ENCODE results near the gene RIPOR2.
A peak's percentile ranks its signal among the peaks of the same experiment; 100 is the strongest.

The RIPOR2 gene

GRCh38 chr6:24935366-24936152, at the start of gene RIPOR2:
RIPOR2 (minus strand) TSS chr6:24935960; CDS start chr6:24935898, 62 bp downstream.
- no peak for TF ChIP-seq CTCF (conservative IDR thresholded peaks at IDR 0.05; ENCODE audit: low read length)
- no peak within 1 kb of the TSS for H3K4me3 ChIP-seq (ENCODE audit: low read length)
- no peak for DNase-seq (ENCODE audit: low read depth)

- no peak overlapping the region for H3K4me3 ChIP-seq (ENCODE audit: low read length)
- DNase-seq (ENCODE audit: low read depth): no peak
- TF ChIP-seq CTCF (conservative IDR thresholded peaks at IDR 0.05; ENCODE audit: low read length): no peak
Measured at GRCh38 chr6:24985323-24985722, 49.6 kb upstream of the RIPOR2 start.

GRCh38 chr6:24982231-24982630, 46.5 kb upstream of the RIPOR2 start:
- DNase-seq (ENCODE audit: low read depth): peak; percentile 82
- H3K4me3 ChIP-seq (ENCODE audit: low read length): no peak overlapping the region
- TF ChIP-seq CTCF (conservative IDR thresholded peaks at IDR 0.05; ENCODE audit: low read length): no peak

GRCh38 chr6:24981386-24981760, 45.6 kb upstream of the RIPOR2 start:
- no peak for TF ChIP-seq CTCF (conservative IDR thresholded peaks at IDR 0.05; ENCODE audit: low read length)
- no peak for DNase-seq (ENCODE audit: low read depth)
- no peak overlapping the region for H3K4me3 ChIP-seq (ENCODE audit: low read length)

GRCh38 chr6:24980507-24981385, 45.0 kb upstream of the RIPOR2 start:
- peak; percentile 33 for DNase-seq (ENCODE audit: low read depth)
- TF ChIP-seq CTCF (conservative IDR thresholded peaks at IDR 0.05; ENCODE audit: low read length): no peak
- no peak overlapping the region for H3K4me3 ChIP-seq (ENCODE audit: low read length)

GRCh38 chr6:24979176-24979575, 43.4 kb upstream of the RIPOR2 start:
- no peak overlapping the region for H3K4me3 ChIP-seq (ENCODE audit: low read length)
- no peak for TF ChIP-seq CTCF (conservative IDR thresholded peaks at IDR 0.05; ENCODE audit: low read length)
- no peak for DNase-seq (ENCODE audit: low read depth)

Data from AG10803 (cell line).